ENCODE results near the gene MAPK8IP3.

DNA sequence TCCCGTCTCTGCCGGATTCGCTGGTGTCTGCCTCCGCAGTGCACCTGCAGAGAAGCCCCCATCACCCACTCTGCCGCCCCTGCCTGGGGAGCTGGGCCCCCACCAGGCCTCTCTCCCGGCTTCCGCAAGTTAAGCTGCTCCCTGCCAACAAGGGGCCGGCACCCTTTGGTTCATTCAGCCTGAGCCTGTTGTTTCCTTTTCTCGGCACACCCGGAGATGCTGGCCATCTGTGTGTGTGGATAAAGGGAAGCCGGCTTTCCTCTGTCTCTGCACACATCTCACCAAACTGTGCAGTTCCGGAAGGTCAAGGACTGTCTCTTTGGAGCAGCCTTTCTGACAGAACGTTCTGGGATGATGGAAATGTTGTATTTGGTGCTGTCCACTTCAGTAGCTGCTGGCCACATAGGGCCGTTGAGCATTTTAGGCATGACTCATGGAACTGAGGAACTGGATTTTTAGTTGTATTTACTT lies 6.8 kb downstream of the MAPK8IP3 start:
- TF ChIP-seq, protein P1, sequence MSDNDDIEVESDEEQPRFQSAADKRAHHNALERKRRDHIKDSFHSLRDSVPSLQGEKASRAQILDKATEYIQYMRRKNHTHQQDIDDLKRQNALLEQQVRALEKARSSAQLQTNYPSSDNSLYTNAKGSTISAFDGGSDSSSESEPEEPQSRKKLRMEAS (IDR thresholded peaks at IDR 0.05), result no peak
- no peak for TF ChIP-seq RAD21 (IDR thresholded peaks at IDR 0.05; ENCODE audit: low read depth)
- TF ChIP-seq TCF12 (IDR thresholded peaks at IDR 0.05; ENCODE audit: low read depth), result no peak
- no peak for TF ChIP-seq CREB1 (IDR thresholded peaks at IDR 0.05; ENCODE audit: low read depth)
- TF ChIP-seq, protein P2, sequence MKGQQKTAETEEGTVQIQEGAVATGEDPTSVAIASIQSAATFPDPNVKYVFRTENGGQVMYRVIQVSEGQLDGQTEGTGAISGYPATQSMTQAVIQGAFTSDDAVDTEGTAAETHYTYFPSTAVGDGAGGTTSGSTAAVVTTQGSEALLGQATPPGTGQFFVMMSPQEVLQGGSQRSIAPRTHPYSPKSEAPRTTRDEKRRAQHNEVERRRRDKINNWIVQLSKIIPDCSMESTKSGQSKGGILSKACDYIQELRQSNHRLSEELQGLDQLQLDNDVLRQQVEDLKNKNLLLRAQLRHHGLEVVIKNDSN (IDR thresholded peaks at IDR 0.05), result no peak
- TF ChIP-seq YY1 (IDR thresholded peaks at IDR 0.05; ENCODE audit: low read depth), result no peak
- no peak for TF ChIP-seq TAF1 (IDR thresholded peaks at IDR 0.05; ENCODE audit: low read depth)
- TF ChIP-seq TEAD4 (IDR thresholded peaks at IDR 0.05), result no peak
- no peak for TF ChIP-seq EP300 (IDR thresholded peaks at IDR 0.05; ENCODE audit: borderline replicate concordance)
- no peak for TF ChIP-seq FOXM1 (IDR thresholded peaks at IDR 0.05; ENCODE audit: borderline replicate concordance, low read depth)
